ENCODE results near the gene GRWD1. TPM values are rescaled to one million over a fixed set of nuclear protein-coding genes. Genes with fewer than 3 reads are reported as not detected.

The GRWD1 gene
- total RNA-seq, 1 donor from 2014 or later, result 41.4 TPM

DNA sequence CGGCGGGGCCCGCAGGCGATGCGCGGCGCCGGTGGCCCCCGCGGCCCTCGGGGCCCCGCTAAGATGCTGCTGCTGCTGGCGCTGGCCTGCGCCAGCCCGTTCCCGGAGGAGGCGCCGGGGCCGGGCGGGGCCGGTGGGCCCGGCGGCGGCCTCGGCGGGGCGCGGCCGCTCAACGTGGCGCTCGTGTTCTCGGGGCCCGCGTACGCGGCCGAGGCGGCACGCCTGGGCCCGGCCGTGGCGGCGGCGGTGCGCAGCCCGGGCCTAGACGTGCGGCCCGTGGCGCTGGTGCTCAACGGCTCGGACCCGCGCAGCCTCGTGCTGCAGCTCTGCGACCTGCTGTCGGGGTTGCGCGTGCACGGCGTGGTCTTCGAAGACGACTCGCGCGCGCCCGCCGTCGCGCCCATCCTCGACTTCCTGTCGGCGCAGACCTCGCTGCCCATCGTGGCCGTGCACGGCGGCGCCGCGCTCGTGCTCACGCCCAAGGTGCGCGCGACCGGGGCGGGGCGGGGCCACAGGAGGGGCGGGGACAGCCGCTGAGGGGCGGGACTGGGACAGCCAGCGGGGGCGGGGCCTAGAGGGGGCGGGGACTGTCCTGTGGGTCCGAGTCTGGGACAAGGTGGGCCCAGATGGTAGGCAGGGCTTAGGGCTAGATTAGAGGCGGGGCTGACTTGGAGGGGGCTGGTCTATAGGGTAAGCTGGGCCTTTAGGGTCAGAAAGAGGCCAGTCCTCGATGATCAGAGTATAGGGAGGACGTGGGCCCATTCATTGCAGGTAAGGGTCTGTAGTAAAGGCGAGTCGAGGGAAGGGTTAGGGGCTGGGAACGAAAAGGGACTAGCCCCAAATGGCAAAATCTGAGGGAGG, 47.2 kb upstream of the GRWD1 start:
- Histone ChIP-seq H2AFZ (ENCODE audit: low read depth, low read length) (peak overlapping the region; percentile 76), H3K4me3 (ENCODE audit: insufficient read depth, low read depth, low read length) (peak overlapping the region; percentile 60), H3K9me3 (ENCODE audit: insufficient read depth, low read depth, low read length) (no peaks in the 10 kb centered on the region), H3K79me2 (ENCODE audit: insufficient read depth, low read length) (peaks cover 2% of the 10 kb centered on the region), H3K9ac (ENCODE audit: low read length) (peak overlapping the region; percentile 91), H3K27ac (ENCODE audit: low read depth, low read length) (no peak overlapping the region), H4K20me1 (ENCODE audit: insufficient read depth, low read length) (no peaks in the 10 kb centered on the region), H3K4me2 (ENCODE audit: low read length) (peak overlapping the region; percentile 100), H3K27me3 (ENCODE audit: insufficient read depth, low read length) (peaks cover 14% of the 10 kb centered on the region), H3K36me3 (ENCODE audit: insufficient read depth, low read length) (no peaks in the 10 kb centered on the region), H3K4me1 (ENCODE audit: insufficient read depth, low read length) (peaks cover 9% of the 10 kb centered on the region)
- Mint-ChIP-seq H3K27ac (ENCODE audit: unreplicated experiment) (peak overlapping the region; percentile 59), H3K4me3 (ENCODE audit: unreplicated experiment) (peak overlapping the region; percentile 79), H3K9me3 (ENCODE audit: unreplicated experiment) (peaks cover 3% of the 10 kb centered on the region), H3K36me3 (ENCODE audit: low read depth, unreplicated experiment) (peaks cover 4% of the 10 kb centered on the region), H3K27me3 (ENCODE audit: low read depth, unreplicated experiment) (peaks cover 2% of the 10 kb centered on the region), H3K4me1 (ENCODE audit: low read depth, unreplicated experiment) (peaks cover 10% of the 10 kb centered on the region)
- DNase-seq (ENCODE audit: low read depth), result peak; percentile 64
- TF ChIP-seq EZH2 (IDR thresholded peaks at IDR 0.05; ENCODE audit: insufficient read depth, low read length) (no peak), CTCF (IDR thresholded peaks at IDR 0.05; ENCODE audit: insufficient read depth, low read depth, low read length) (no peak)
- no peak for FAIRE-seq

DNA sequence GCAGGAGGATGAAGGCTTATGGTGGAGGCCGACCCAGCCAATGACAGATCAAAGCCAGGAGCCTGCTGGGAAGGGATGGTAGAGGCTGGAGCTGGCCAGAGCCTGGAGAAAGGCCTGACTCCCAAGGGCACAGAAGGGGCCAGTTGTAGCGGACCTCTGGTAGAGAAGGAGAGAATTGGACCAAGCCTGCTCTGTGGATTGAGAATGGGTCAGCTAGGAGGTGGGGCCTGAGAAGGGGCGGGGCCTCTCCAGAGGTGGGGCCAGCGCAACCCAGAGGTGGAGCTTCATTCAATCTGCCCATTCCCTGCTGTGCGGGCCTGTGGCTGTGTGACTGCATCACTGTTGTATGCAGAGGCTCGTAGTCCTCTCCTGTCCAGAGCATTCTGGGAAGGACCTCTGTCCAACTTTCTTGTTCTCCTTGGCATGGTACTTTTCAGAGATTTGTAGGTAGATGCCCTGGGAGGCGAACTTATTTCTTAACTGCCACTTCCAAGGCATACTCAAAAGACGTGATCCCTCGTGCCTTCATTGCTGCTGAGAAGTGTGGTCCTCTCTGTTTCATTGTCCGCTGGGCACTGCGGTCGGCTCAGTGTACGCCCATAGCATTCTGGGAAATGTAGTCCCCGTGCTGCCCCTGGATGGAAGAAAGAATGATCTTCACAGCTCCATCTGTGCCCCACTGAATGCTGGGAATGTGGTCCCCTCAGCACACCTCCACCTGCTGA, 45.6 kb upstream of the GRWD1 start:
- DNase-seq (ENCODE audit: low read depth), result peak; percentile 62
- TF ChIP-seq CTCF (IDR thresholded peaks at IDR 0.05; ENCODE audit: insufficient read depth, low read depth, low read length) (no peak), EZH2 (IDR thresholded peaks at IDR 0.05; ENCODE audit: insufficient read depth, low read length) (no peak)
- Histone ChIP-seq H3K27me3 (ENCODE audit: insufficient read depth, low read length) (peaks cover 5% of the 10 kb centered on the region), H3K4me3 (ENCODE audit: insufficient read depth, low read depth, low read length) (peak overlapping the region; percentile 49), H3K4me2 (ENCODE audit: low read length) (peak overlapping the region; percentile 84), H3K9ac (ENCODE audit: low read length) (peak overlapping the region; percentile 62), H3K36me3 (ENCODE audit: insufficient read depth, low read length) (no peaks in the 10 kb centered on the region), H3K27ac (ENCODE audit: low read depth, low read length) (peak overlapping the region; percentile 71), H2AFZ (ENCODE audit: low read depth, low read length) (peak overlapping the region; percentile 82), H4K20me1 (ENCODE audit: insufficient read depth, low read length) (no peaks in the 10 kb centered on the region), H3K9me3 (ENCODE audit: insufficient read depth, low read depth, low read length) (no peaks in the 10 kb centered on the region), H3K4me1 (ENCODE audit: insufficient read depth, low read length) (peaks cover 3% of the 10 kb centered on the region), H3K79me2 (ENCODE audit: insufficient read depth, low read length) (peaks cover 2% of the 10 kb centered on the region)
- peaks cover 8% of the 10 kb centered on the region for H3K4me1 Mint-ChIP-seq (ENCODE audit: low read depth, unreplicated experiment)
- peak; percentile 73 for FAIRE-seq
- peak overlapping the region; percentile 16 for H3K27ac Mint-ChIP-seq (ENCODE audit: unreplicated experiment)
- H3K27me3 Mint-ChIP-seq (ENCODE audit: low read depth, unreplicated experiment), result no peaks in the 10 kb centered on the region
- peaks cover 4% of the 10 kb centered on the region for H3K36me3 Mint-ChIP-seq (ENCODE audit: low read depth, unreplicated experiment)
- peak overlapping the region; percentile 46 for H3K4me3 Mint-ChIP-seq (ENCODE audit: unreplicated experiment)
- peaks cover 3% of the 10 kb centered on the region for H3K9me3 Mint-ChIP-seq (ENCODE audit: unreplicated experiment)

All from astrocyte (in vitro differentiated cells and primary cell).